ENCODE measurements around the gene PIGB.
"Not testable (repeated sequence)": the region's sequence is repeated elsewhere in the genome, so short reads cannot be mapped to it uniquely, and the experiment has no call there.

Gene PIGB

GRCh38 chr15:55383687-55384086 lies 64.7 kb downstream of the PIGB start:
- DNase-seq: no peak

GRCh38 chr15:55387027-55387426 lies 68.0 kb downstream of the PIGB start:
- no peak for DNase-seq

DNA sequence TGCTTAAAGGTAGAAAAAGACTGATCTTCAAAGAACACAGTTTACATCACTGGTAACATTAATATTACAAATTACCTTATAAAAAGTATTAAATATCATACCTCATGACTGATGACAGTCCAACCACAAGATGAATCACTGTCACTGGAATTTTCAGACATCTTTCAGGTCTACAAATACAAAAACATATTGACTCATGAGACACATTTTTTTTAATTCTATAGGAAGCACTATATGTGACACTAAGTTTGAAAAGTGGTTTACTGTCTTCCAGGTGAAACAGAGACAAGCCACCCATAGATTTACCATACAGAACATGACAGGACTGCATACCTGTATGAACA lies 70.2 kb downstream of the PIGB start:
- DNase-seq: no peak

DNA sequence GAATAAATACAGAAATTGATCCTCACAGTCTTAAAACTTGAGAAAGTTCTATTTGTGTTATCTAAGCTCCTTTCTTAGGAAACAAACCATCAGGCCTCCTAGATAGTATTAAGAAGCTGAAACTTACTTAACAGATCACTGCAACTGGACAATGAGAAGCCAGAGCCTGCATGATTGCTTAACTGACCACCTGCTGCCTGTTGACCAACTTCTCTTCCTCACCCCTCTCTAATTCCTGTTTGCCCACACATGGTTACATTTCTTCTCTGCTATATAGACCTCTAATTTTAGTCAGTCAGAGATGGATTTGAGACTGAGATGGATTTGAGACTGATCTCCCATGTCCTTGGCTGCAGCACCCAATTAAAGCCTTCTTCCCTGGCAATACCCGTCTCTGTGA lies 75.7 kb downstream of the PIGB start:
- no peak for DNase-seq

GRCh38 chr15:55398243-55398642 lies 79.2 kb downstream of the PIGB start:
- no peak for DNase-seq

DNA sequence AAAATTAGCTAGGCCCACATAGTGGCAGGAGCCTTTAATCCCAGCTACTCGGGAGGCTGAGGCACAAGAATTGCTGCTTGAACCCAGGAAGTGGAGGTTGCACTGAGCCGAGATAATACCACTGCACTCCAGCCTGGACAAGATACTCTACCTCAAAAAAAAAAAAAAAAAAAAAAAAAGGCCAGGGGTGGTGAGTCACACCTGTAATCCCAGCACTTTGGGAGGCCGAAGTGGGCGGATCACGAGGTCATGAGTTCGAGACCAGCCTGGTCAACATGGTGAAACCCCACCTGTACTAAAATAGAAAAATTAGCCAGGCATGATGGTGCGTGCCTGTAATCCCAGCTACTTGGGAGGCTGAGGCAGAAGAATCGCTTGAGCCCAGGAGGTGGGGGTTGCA lies 81.0 kb downstream of the PIGB start:
- DNase-seq: not testable (repeated sequence)

DNA sequence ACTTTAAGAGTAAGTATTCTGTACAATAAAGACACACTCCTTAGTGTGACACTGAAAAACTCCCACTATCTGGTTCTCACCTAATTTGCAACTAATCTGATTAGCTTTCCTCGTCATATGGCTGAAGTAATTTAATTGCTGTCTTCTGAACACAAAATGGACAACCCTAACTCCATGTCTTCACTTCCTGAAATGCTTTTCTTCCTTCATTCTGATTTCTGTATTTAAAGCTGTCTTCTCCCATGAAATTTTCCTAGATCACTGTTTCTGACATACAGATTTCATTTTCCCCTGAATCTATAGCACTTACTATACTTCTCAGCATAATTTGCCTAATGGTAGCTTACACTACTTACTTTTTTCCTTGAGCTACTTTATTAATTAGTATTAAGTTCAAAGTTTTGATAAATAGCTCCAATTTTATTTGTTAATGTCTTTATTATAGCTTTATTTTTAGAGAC lies 82.8 kb downstream of the PIGB start:
- DNase-seq: no peak

- no peak for DNase-seq
These were observed 83.7 kb downstream of the PIGB start for GRCh38 chr15:55402707-55403106.

DNA sequence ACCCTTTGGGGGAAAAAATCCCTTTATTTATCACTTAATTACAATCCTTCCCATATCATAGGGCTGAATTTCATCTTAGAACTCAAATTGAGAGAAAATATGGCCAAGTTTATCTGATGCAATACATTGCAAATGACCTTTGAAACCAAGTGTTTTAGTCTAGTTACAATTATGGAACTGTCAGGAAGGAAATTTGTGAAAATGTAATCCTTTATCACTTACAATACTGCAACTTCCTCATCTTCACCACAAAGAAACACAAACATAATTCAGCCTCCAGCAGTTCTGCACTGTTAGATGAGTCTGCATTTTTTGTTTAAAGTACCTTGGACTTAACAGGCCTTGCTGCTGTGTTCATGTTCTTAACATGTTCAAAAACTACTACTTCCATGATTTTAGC lies 84.5 kb downstream of the PIGB start:
- DNase-seq: no peak

All from NCI-H1436 treated with DMSO at 0.1 percent for 48 hours (cell line).